Testis (tissue), 2 donors: ENCODE data around the gene CKS2.

Experiments
- CTCF ChIP-seq, 3 experiments: fragments of 450-650 bp in 2 of 3; fragments of 200-600 bp in 1 of 3; sonication (generic) in 1 of 3; IDR thresholded peaks; one replicate each; pipeline ENCODE4 v1.5.1; 2016 to 2019; ENCODE audit warnings: antibody characterized with exemption in 3 of 3, mild to moderate bottlenecking in 2 of 3, moderate library complexity in 1 of 3
- POLR2A ChIP-seq: fragments of 450-650 bp; IDR thresholded peaks from one replicate; pipeline ENCODE4 v1.6.1; 2017; ENCODE audit warnings: antibody characterized with exemption, mild to moderate bottlenecking, moderate library complexity

GRCh38 chr9:89361816-89362646 is 51.0 kb downstream of the CKS2 start:
- TF ChIP-seq CTCF (IDR thresholded peaks at IDR 0.05) = no peak
- TF ChIP-seq POLR2A = no peak
